ENCODE data around the gene CFAP97D1.

GRCh38 chr17:43787728-43788127 is 7.5 kb downstream of the CFAP97D1 start:
- TF ChIP-seq, protein P1, sequence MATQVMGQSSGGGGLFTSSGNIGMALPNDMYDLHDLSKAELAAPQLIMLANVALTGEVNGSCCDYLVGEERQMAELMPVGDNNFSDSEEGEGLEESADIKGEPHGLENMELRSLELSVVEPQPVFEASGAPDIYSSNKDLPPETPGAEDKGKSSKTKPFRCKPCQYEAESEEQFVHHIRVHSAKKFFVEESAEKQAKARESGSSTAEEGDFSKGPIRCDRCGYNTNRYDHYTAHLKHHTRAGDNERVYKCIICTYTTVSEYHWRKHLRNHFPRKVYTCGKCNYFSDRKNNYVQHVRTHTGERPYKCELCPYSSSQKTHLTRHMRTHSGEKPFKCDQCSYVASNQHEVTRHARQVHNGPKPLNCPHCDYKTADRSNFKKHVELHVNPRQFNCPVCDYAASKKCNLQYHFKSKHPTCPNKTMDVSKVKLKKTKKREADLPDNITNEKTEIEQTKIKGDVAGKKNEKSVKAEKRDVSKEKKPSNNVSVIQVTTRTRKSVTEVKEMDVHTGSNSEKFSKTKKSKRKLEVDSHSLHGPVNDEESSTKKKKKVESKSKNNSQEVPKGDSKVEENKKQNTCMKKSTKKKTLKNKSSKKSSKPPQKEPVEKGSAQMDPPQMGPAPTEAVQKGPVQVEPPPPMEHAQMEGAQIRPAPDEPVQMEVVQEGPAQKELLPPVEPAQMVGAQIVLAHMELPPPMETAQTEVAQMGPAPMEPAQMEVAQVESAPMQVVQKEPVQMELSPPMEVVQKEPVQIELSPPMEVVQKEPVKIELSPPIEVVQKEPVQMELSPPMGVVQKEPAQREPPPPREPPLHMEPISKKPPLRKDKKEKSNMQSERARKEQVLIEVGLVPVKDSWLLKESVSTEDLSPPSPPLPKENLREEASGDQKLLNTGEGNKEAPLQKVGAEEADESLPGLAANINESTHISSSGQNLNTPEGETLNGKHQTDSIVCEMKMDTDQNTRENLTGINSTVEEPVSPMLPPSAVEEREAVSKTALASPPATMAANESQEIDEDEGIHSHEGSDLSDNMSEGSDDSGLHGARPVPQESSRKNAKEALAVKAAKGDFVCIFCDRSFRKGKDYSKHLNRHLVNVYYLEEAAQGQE (IDR thresholded peaks at IDR 0.05; ENCODE audit: insufficient read depth in 1 of 2, low read depth in 2 of 2, low read length in 2 of 2) = no peak
- TF ChIP-seq TAF1 (IDR thresholded peaks at IDR 0.05; ENCODE audit: borderline replicate concordance, insufficient read depth, low read length) = no peak

Data from PFSK-1 (cell line).